ENCODE results near the gene NHLRC4.
A peak's percentile ranks its signal among the peaks of the same experiment; 100 is the strongest.

NHLRC4 gene

DNA sequence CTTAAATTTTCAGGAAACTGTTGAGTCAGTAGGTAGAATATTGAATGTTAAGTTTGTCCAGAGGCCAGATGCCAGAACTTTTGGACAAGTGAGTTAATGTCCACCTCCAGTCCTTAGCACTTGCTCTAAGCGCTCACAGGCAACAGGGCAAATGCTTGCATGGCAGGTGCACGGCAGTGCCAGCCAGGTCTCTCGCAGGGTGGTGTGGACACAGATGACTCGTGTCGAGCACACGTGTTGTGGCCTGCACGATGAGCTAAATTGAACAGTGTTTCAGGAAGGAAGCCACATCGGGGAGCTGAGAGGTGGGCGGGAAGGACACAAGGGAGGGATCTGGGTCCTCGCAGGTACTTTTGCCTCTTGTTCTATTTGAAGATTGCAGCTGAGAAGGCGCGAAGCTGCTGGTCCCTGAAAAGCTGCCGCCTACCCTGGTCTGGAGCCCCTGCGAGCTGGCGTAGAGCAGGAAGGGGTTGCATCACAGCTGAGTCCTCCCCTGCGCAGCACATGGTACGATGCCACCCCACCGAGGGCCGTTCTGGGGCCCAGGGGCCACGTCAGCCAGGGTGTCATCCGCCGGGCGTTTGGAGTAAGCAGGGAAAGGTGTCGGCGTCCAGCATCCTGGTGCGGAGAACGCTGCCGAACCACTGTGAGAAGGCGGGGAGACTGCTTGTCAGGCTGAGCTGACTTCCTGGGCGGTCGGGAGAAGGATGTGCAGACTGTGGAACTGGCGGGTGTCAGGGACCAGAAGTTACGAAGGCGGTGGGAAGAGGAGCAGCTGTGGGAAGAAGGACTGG lies 29.3 kb downstream of the NHLRC4 start:
- H3K4me1 ChIP-seq (ENCODE audit: control insufficient read depth, insufficient read depth, low read length): peaks cover 6% of the 10 kb centered on the region; the same call in 1 of the 2 replicates
- TF ChIP-seq GLI4 (tag by site-specific recombination; IDR thresholded peaks at IDR 0.05): no peak
- no peak for TF ChIP-seq TCF7L2 (IDR thresholded peaks at IDR 0.05; ENCODE audit: borderline replicate concordance, low read depth, low read length)
- TF ChIP-seq EGR2 (tag by site-specific recombination; IDR thresholded peaks at IDR 0.05; ENCODE audit: low read depth): 0 out of 2 replicates have a peak, but pooled peaks have one; percentile 8
- TF ChIP-seq, protein P1, sequence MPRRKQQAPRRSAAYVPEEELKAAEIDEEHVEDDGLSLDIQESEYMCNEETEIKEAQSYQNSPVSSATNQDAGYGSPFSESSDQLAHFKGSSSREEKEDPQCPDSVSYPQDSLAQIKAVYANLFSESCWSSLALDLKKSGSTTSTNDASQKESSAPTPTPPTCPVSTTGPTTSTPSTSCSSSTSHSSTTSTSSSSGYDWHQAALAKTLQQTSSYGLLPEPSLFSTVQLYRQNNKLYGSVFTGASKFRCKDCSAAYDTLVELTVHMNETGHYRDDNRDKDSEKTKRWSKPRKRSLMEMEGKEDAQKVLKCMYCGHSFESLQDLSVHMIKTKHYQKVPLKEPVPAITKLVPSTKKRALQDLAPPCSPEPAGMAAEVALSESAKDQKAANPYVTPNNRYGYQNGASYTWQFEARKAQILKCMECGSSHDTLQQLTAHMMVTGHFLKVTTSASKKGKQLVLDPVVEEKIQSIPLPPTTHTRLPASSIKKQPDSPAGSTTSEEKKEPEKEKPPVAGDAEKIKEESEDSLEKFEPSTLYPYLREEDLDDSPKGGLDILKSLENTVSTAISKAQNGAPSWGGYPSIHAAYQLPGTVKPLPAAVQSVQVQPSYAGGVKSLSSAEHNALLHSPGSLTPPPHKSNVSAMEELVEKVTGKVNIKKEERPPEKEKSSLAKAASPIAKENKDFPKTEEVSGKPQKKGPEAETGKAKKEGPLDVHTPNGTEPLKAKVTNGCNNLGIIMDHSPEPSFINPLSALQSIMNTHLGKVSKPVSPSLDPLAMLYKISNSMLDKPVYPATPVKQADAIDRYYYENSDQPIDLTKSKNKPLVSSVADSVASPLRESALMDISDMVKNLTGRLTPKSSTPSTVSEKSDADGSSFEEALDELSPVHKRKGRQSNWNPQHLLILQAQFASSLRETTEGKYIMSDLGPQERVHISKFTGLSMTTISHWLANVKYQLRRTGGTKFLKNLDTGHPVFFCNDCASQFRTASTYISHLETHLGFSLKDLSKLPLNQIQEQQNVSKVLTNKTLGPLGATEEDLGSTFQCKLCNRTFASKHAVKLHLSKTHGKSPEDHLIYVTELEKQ (tag by site-specific recombination; IDR thresholded peaks at IDR 0.05; ENCODE audit: borderline replicate concordance): no peak
- TF ChIP-seq MZF1 (tag by site-specific recombination; IDR thresholded peaks at IDR 0.05; ENCODE audit: borderline replicate concordance): no peak
- H3K9me3 ChIP-seq (ENCODE audit: control insufficient read depth, insufficient read depth, low read depth, low read length): no peaks in the 10 kb centered on the region
- no peak overlapping the region for H3K4me3 ChIP-seq (ENCODE audit: low read depth, low read length)
- H3K36me3 ChIP-seq (ENCODE audit: control insufficient read depth in 2 of 2, insufficient read depth in 1 of 2, low read length in 2 of 2): peaks cover 0 to 21% of the 10 kb centered on the region in 2 experiments; a peak in 1 of 3 replicates
- no peak overlapping the region for H3K27ac ChIP-seq (ENCODE audit: extremely low read depth, low read depth, low read length)
- CTCF ChIA-PET: no interaction called here
- POLR2A ChIA-PET: interaction anchor here (0.7 kb wide), 1 partner anchor 37 kb away, joined by 3 read pairs; no protein-coding TSS in a partner anchor

DNA sequence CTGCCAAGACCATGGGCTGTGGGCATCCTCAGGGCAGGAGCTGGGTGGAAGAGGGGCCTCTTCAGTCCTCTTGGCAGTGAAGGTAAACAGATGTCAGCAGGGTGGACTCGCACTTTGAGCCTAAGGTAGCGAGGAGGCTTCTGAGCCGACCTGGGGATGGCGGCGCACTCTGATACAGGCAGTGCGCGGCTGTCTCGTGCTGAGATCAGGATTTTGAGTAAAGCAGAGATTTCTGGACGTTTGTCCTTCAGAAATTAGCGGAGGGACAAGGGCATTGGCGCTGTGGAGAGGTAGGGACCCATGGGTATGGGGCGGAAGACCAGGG lies 29.9 kb downstream of the NHLRC4 start:
- POLR2A ChIA-PET: no interaction called here
- no peaks in the 10 kb centered on the region for H3K9me3 ChIP-seq (ENCODE audit: control insufficient read depth, insufficient read depth, low read depth, low read length)
- CTCF ChIA-PET: no interaction called here
- peaks cover 6% of the 10 kb centered on the region; the same call in 1 of the 2 replicates for H3K4me1 ChIP-seq (ENCODE audit: control insufficient read depth, insufficient read depth, low read length)
- no peak overlapping the region for H3K4me3 ChIP-seq (ENCODE audit: low read depth, low read length)
- peaks cover 0 to 21% of the 10 kb centered on the region in 2 experiments; a peak in 1 of 3 replicates for H3K36me3 ChIP-seq (ENCODE audit: control insufficient read depth in 2 of 2, insufficient read depth in 1 of 2, low read length in 2 of 2)
- no peak overlapping the region for H3K27ac ChIP-seq (ENCODE audit: extremely low read depth, low read depth, low read length)
- TF ChIP-seq, protein P2, sequence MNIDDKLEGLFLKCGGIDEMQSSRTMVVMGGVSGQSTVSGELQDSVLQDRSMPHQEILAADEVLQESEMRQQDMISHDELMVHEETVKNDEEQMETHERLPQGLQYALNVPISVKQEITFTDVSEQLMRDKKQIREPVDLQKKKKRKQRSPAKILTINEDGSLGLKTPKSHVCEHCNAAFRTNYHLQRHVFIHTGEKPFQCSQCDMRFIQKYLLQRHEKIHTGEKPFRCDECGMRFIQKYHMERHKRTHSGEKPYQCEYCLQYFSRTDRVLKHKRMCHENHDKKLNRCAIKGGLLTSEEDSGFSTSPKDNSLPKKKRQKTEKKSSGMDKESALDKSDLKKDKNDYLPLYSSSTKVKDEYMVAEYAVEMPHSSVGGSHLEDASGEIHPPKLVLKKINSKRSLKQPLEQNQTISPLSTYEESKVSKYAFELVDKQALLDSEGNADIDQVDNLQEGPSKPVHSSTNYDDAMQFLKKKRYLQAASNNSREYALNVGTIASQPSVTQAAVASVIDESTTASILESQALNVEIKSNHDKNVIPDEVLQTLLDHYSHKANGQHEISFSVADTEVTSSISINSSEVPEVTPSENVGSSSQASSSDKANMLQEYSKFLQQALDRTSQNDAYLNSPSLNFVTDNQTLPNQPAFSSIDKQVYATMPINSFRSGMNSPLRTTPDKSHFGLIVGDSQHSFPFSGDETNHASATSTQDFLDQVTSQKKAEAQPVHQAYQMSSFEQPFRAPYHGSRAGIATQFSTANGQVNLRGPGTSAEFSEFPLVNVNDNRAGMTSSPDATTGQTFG (tag by site-specific recombination; IDR thresholded peaks at IDR 0.05; ENCODE audit: borderline replicate concordance): no peak
- TF ChIP-seq ZNF558 (tag by site-specific recombination; IDR thresholded peaks at IDR 0.05): no peak
- no peak for TF ChIP-seq ZNF335 (tag by site-specific recombination; conservative IDR thresholded peaks at IDR 0.05)
- TF ChIP-seq ZSCAN16 (tag by site-specific recombination; IDR thresholded peaks at IDR 0.05): no peak
- TF ChIP-seq FEZF1 (tag by site-specific recombination; IDR thresholded peaks at IDR 0.05): no peak
- no peak for TF ChIP-seq KLF9 (tag by site-specific recombination; IDR thresholded peaks at IDR 0.05; ENCODE audit: low read depth)
- TF ChIP-seq, protein P3, sequence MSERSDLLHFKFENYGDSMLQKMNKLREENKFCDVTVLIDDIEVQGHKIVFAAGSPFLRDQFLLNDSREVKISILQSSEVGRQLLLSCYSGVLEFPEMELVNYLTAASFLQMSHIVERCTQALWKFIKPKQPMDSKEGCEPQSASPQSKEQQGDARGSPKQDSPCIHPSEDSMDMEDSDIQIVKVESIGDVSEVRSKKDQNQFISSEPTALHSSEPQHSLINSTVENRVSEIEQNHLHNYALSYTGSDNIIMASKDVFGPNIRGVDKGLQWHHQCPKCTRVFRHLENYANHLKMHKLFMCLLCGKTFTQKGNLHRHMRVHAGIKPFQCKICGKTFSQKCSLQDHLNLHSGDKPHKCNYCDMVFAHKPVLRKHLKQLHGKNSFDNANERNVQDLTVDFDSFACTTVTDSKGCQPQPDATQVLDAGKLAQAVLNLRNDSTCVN (tag by site-specific recombination; optimal IDR thresholded peaks at IDR 0.05): no peak
- TF ChIP-seq, protein P4, sequence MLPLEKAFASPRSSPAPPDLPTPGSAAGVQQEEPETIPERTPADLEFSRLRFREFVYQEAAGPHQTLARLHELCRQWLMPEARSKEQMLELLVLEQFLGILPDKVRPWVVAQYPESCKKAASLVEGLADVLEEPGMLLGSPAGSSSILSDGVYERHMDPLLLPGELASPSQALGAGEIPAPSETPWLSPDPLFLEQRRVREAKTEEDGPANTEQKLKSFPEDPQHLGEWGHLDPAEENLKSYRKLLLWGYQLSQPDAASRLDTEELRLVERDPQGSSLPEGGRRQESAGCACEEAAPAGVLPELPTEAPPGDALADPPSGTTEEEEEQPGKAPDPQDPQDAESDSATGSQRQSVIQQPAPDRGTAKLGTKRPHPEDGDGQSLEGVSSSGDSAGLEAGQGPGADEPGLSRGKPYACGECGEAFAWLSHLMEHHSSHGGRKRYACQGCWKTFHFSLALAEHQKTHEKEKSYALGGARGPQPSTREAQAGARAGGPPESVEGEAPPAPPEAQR (tag by site-specific recombination; IDR thresholded peaks at IDR 0.05): no peak
- TF ChIP-seq, protein P5, sequence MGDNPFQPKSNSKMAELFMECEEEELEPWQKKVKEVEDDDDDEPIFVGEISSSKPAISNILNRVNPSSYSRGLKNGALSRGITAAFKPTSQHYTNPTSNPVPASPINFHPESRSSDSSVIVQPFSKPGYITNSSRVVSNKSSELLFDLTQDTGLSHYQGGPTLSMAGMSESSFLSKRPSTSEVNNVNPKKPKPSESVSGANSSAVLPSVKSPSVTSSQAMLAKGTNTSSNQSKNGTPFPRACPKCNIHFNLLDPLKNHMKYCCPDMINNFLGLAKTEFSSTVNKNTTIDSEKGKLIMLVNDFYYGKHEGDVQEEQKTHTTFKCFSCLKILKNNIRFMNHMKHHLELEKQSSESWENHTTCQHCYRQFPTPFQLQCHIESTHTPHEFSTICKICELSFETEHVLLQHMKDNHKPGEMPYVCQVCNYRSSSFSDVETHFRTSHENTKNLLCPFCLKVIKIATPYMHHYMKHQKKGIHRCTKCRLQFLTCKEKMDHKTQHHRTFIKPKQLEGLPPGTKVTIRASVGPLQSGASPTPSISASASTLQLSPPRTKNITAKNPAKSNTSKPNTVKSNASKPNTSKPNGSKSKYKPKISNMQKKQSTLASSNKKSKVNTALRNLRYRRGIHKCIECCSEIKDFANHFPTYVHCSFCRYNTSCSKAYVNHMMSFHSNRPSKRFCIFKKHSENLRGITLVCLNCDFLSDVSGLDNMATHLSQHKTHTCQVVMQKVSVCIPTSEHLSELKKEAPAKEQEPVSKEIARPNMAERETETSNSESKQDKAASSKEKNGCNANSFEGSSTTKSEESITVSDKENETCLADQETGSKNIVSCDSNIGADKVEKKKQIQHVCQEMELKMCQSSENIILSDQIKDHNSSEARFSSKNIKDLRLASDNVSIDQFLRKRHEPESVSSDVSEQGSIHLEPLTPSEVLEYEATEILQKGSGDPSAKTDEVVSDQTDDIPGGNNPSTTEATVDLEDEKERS (tag by site-specific recombination; IDR thresholded peaks at IDR 0.05): no peak
- TF ChIP-seq ZNF585B (tag by site-specific recombination; IDR thresholded peaks at IDR 0.05): no peak

Data from HEK293 (cell line).